GM19351 (cell line): Measurements from ENCODE around the gene AOC2.
"Not testable (repeated sequence)": the region's sequence is repeated elsewhere in the genome, so short reads cannot be mapped to it uniquely, and the experiment has no call there.

Experiments used
- ATAC-seq: cut with Tn5 transposase; IDR thresholded peaks from one replicate; pipeline ENCODE4 v1.9.1; 2021; ENCODE audit warnings: mild to moderate bottlenecking, moderate library complexity; ENCODE audit not compliant: unreplicated experiment

AOC2 gene

GRCh38 chr17:42832213-42832933 lies 12.0 kb upstream of the AOC2 start:
- no peak for ATAC-seq

- peak; percentile 73 for ATAC-seq
Observed at GRCh38 chr17:42832934-42833766, 11.2 kb upstream of the AOC2 start, which contains the start of gene PSME3. PSME3 (plus strand) TSS chr17:42833397; CDS start chr17:42833632, 235 bp downstream.

- no peak for ATAC-seq
Observed at GRCh38 chr17:42833767-42834422, 10.5 kb upstream of the AOC2 start.

- ATAC-seq, result no peak
Observed at GRCh38 chr17:42835732-42836131, 8.6 kb upstream of the AOC2 start.

GRCh38 chr17:42841975-42842685 lies 2.2 kb upstream of the AOC2 start:
- ATAC-seq, result no peak

- no peak for ATAC-seq
Observed at GRCh38 chr17:42843358-42843934, 934 bp upstream of the AOC2 start.

GRCh38 chr17:42844761-42845555 lies 578 bp downstream of the AOC2 start:
- no peak for ATAC-seq

- no peak for ATAC-seq
Observed at GRCh38 chr17:42845556-42845917, 1.2 kb downstream of the AOC2 start.

GRCh38 chr17:42845918-42846593 lies 1.7 kb downstream of the AOC2 start:
- ATAC-seq, result no peak

GRCh38 chr17:42846594-42847280 lies 2.4 kb downstream of the AOC2 start:
- ATAC-seq, result no peak

- ATAC-seq, result no peak
Observed at GRCh38 chr17:42848093-42848492, 3.7 kb downstream of the AOC2 start.

- ATAC-seq, result no peak
Observed at GRCh38 chr17:42849031-42849430, 4.7 kb downstream of the AOC2 start.

- no peak for ATAC-seq
Observed at GRCh38 chr17:42849451-42850181, 5.2 kb downstream of the AOC2 start.

GRCh38 chr17:42850954-42851353 lies 6.6 kb downstream of the AOC2 start, which contains the start of gene AOC3:
AOC3 (plus strand) TSS chr17:42851199; CDS start chr17:42851344, 145 bp downstream.
- no peak for ATAC-seq

- not testable (repeated sequence) for ATAC-seq
Observed at GRCh38 chr17:42851371-42852240, 7.2 kb downstream of the AOC2 start.

- no peak for ATAC-seq
Observed at GRCh38 chr17:42852351-42852750, 8.0 kb downstream of the AOC2 start.

GRCh38 chr17:42853004-42853403 lies 8.6 kb downstream of the AOC2 start:
- ATAC-seq, result no peak
